Fibroblast of mammary gland (primary cell): ENCODE data around the gene FIS1.
"Not testable (repeated sequence)": the region's sequence is repeated elsewhere in the genome, so short reads cannot be mapped to it uniquely, and the experiment has no call there.

Experiments used
- DNase-seq: peaks from one replicate; pipeline ENCODE4 v3.0.0-alpha.2; 2010; ENCODE audit warnings: low read depth
- H3K4me3 ChIP-seq: 2 replicates; pipeline ENCODE4 v1.5.1; 2011; ENCODE audit warnings: low read depth, mild to moderate bottlenecking, low read length, moderate library complexity; ENCODE audit not compliant: control insufficient read depth
- TF ChIP-seq, protein P1 (sequence below): conservative IDR thresholded peaks from 2 replicates; pipeline ENCODE4 v1.5.1; 2011; ENCODE audit warnings: low read depth, low read length, inconsistent platforms; ENCODE audit not compliant: control insufficient read depth, insufficient read depth

The FIS1 gene

DNA sequence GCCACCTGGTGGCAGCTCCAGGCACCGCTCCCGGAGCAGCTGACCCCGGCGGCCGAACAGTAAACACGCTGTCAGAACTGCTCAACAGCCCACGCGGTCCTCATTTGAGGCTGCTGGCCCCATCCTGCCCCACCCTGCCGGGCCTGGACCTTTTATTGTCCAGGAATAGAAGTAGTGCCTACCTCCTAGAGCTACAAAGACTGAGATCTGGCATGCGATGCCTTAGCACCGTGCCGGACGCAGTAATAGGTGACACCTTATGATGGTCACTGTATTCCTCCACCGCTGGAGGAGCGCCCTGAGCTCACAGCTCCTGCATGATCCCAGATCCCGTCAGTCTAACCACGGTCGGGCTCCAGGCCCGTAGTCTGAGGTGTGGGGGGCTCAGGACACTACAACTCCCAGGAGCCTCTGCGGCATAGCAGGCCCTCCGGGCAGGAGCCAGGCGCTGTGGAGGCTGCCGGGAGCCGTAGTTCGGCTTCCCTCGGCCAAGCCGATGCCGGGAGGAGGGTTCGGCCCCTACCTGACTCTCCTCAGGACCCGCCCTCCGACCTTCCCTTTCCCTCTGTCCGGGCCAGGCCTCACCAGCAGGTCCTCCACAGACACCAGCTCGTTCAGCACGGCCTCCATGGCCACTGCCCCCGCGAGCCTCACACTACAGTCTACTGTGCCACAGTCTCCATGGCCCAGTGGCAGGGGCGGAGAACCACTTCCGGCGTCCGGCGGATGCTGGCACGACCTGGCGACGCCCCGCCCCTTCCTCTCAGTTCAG, at the start of gene FIS1:
FIS1 (minus strand) TSS at position 707 of the 772 bp plus-strand sequence; CDS start at position 630, 77 bp downstream.
- DNase-seq = peak; percentile 84
- peak within 1 kb of the TSS; percentile 96 for H3K4me3 ChIP-seq
- TF ChIP-seq, protein P1, sequence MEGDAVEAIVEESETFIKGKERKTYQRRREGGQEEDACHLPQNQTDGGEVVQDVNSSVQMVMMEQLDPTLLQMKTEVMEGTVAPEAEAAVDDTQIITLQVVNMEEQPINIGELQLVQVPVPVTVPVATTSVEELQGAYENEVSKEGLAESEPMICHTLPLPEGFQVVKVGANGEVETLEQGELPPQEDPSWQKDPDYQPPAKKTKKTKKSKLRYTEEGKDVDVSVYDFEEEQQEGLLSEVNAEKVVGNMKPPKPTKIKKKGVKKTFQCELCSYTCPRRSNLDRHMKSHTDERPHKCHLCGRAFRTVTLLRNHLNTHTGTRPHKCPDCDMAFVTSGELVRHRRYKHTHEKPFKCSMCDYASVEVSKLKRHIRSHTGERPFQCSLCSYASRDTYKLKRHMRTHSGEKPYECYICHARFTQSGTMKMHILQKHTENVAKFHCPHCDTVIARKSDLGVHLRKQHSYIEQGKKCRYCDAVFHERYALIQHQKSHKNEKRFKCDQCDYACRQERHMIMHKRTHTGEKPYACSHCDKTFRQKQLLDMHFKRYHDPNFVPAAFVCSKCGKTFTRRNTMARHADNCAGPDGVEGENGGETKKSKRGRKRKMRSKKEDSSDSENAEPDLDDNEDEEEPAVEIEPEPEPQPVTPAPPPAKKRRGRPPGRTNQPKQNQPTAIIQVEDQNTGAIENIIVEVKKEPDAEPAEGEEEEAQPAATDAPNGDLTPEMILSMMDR = peak; percentile 63

DNA sequence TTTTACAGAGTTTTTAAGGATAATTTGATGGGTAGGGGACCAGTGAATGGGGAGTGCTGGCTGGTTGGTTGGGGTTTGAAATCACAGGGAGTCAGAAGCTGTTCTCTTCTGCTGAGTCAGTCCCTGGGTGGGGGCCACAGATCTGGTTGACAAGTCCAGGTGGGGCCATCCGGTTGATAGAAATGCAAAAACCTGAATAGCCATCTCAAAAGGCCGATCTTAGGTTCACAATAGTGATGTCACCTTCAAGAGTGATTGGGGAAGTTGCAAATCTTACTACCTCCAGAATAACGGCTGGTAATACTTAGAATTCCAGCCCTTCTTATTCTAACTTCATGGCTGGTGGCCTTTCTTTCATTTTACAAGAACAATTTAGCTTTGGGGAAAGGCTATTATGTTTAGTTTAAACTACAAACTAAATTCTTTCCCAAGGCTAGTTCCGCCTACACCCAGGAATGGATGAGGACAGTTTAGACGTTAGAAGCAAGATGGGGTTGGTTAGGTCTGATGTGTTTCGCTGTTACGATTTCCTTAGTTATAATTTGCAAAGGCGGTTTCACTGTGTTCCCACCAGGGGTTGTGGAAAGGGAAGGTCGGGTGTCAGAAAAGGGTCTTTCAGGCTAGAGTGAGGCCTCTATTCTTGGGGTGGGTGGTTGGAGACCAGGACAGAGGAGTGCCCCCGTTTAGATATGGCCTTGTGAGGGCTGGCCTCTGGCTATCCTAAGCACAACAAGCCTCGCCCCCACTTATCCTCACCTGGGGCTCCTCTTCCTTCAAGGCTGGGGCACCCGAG, 49.4 kb upstream of the FIS1 start:
- DNase-seq = no peak
- TF ChIP-seq, protein P1 = no peak
- H3K4me3 ChIP-seq = no peak overlapping the region

GRCh38 chr7:101293069-101294021, 48.5 kb upstream of the FIS1 start:
- not testable (repeated sequence) for H3K4me3 ChIP-seq, DNase-seq

- not testable (repeated sequence) for DNase-seq, H3K4me3 ChIP-seq
Measured at GRCh38 chr7:101292566-101292965, 47.7 kb upstream of the FIS1 start.

DNA sequence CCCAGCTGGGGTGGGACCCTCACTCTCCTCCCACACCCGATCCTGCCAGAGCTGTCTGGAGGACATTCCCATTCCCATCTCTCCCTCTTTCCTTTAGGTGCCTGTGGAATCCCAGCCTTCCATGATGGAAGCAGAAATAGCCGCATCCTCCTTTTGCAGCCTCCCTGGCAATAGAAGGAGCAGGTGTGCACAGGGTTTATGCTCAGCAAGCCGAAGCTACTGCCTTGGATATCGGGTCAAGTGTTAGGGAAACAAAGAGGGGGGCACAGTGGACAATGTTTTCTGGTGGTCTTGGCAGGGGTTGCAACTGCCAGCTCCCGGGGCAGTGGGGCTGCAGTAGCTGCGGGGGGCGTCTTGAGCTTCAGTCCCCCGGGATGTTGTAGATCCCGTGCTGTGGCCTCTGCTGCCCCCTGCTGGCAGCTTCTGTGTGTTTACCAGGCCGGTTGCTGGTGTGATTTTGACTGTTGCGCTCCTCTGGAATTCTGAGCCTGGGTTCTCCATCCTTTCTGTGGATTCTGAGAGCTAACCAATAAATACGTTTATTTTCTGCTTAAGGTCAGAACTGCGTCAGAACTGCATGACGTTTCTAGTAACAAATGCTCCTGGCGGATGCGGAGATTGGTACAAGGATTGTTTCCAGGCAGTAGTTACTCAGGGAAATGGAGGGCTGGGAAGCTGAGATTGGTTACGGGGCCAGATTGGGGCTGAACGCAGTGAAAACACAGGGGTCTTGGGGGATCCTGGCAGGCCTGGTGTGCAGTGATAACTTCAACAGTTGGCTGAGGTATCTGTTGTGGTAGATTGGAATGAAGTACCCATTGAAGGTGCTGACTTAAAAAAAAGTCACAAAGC, 45.5 kb upstream of the FIS1 start:
- peak; percentile 39 for DNase-seq
- not testable (repeated sequence) for H3K4me3 ChIP-seq
- TF ChIP-seq, protein P1 = peak; percentile 47

GRCh38 chr7:101289687-101290086, 44.8 kb upstream of the FIS1 start:
- DNase-seq, H3K4me3 ChIP-seq: not testable (repeated sequence)

DNA sequence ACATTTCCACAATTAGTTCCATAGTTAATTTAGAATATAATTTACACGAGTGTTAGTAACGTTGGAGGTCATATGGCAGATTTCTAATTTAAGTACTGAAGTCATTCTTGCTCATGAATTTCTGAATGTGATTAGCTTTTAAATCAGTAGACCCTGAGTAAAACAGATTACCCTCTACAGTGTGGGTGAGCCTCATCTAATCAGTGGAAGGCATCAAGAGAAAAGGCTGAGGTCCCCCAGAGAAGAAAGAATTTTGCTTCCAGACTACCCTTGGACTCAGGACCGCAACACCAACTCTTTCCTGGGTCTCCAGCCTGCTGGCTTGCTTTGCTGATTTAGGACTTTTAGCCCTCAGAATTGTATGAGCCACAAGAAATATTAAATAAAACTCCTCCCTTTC, 43.6 kb upstream of the FIS1 start:
- H3K4me3 ChIP-seq = no peak overlapping the region
- DNase-seq = no peak
- TF ChIP-seq, protein P1 = no peak
